GM19238 (cell line): ENCODE measurements around the gene IFNLR1.

Experiments used
- DNase-seq: peaks from one replicate; pipeline ENCODE4 v3.0.0; 2011; ENCODE audit warnings: low spot score; ENCODE audit not compliant: insufficient read length

IFNLR1 gene

DNA sequence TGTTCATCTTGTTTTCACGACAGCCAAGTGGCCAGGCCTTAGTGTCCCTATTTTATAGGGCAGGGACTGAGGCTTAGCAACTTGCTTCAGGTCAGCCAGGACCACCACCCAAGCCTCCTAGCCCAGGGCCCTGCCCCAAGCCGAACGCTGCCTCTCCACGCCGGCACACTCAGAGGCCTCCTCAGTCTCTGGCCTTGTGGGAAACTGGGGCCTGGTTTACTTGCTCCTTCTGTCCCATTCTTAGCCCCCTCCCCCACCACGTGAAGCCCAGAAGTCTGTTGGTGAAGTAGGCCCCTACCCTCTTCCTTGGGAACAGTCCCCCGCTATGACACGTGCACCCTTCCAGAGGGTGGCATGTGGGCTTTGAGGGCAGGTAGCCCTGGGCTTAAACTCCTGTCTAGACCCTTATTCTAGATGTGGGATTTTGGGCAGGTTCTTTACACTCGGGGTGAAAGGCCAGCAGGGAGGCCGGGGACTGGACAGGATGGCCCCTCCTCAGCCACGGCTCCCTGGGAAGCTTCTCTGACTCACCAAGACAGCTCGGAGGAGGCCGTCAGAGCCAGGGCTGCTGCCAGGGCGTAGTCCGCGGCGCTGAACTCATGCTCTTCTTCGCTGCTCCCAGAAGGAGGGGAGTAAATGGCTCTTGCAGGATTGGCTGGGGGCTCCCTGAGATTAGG lies 79.5 kb downstream of the IFNLR1 start:
- DNase-seq, result no peak

DNA sequence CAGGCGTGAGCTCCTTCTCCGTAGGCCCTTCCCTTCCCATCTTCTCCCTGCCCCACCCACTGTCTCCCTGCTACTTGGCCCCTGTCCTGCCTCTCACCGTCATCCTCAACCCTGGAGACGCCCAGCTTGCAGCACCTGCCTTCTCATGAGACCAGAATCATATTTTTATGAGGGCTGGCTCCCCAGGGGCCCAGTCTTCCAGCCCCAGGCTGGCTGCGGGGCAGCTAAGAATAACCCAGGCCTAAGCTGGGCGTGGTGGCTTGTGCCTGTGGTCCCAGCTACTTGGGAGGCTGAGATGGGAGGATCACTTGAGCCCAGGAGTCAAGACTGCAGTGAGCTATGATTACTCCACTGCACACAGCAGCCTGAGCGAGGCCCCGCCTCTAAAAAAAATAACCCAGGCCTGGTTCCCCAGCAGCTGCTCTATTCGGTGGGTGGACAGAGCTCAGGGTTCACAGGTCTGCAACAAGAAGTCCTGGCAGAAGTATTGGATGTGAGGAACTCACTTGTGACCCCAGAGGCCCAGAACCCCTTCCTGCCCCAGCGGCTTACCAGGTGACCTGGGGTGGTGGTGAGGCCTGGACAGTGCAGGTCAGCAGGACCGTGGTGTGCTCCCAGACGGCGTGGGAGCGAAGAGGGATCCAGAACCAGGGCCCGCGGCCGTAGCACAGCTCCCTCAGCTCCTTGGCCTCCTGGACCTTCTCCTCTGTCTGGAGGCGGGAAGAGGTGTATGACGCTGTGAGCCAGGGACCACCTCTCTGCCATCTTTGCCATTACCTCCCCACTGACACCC lies 81.5 kb downstream of the IFNLR1 start:
- no peak for DNase-seq

- DNase-seq, result no peak
These were observed 82.2 kb downstream of the IFNLR1 start for GRCh38 chr1:24104854-24105253.
